HEK293 (cell line): ENCODE results near the gene CACNA1C.

Source experiments
- CTCF ChIP-seq: fragments of 450-650 bp; formaldehyde crosslinking; IDR thresholded peaks from 2 replicates; pipeline ENCODE4 v1.5.1; 2016; ENCODE audit warnings: missing biosample characterization, missing genetic modification characterization
- REST ChIP-seq: fragments of 450-650 bp; formaldehyde crosslinking; IDR thresholded peaks from 2 replicates; pipeline ENCODE4 v1.5.1; 2016; ENCODE audit warnings: missing biosample characterization, missing genetic modification characterization
- ZBTB21 ChIP-seq: fragments of 450-650 bp; formaldehyde crosslinking; IDR thresholded peaks from 2 replicates; pipeline ENCODE4 v1.5.1; 2017; ENCODE audit warnings: missing biosample characterization, missing genetic modification characterization
- ZFP37 ChIP-seq: fragments of 450-650 bp; formaldehyde crosslinking; IDR thresholded peaks from 2 replicates; pipeline ENCODE4 v1.5.1; 2016; ENCODE audit warnings: missing biosample characterization, missing genetic modification characterization
- ZNF18 ChIP-seq: fragments of 450-650 bp; formaldehyde crosslinking; IDR thresholded peaks from 2 replicates; pipeline ENCODE4 v1.5.1; 2016; ENCODE audit warnings: missing biosample characterization, missing genetic modification characterization
- ZNF433 ChIP-seq: fragments of 450-650 bp; formaldehyde crosslinking; IDR thresholded peaks from 2 replicates; pipeline ENCODE4 v1.5.1; 2016; ENCODE audit warnings: missing biosample characterization, missing genetic modification characterization, low read depth
- ZNF521 ChIP-seq: fragments of 450-650 bp; formaldehyde crosslinking; IDR thresholded peaks from 2 replicates; pipeline ENCODE4 v1.5.1; 2017; ENCODE audit warnings: missing biosample characterization, mild to moderate bottlenecking, missing genetic modification characterization
- ZNF777 ChIP-seq: fragments of 450-650 bp; formaldehyde crosslinking; IDR thresholded peaks from 2 replicates; pipeline ENCODE4 v1.5.1; 2017; ENCODE audit warnings: missing biosample characterization, missing genetic modification characterization, borderline replicate concordance
- ZNF785 ChIP-seq: fragments of 450-650 bp; formaldehyde crosslinking; IDR thresholded peaks from 2 replicates; pipeline ENCODE4 v1.5.1; 2016; ENCODE audit warnings: missing biosample characterization, missing genetic modification characterization

GRCh38 chr12:2462087-2462486 lies 409.3 kb downstream of the CACNA1C start:
- TF ChIP-seq ZNF777 (tag by site-specific recombination): no peak
- TF ChIP-seq REST (tag by site-specific recombination): no peak
- TF ChIP-seq ZBTB21 (tag by site-specific recombination): no peak
- no peak for TF ChIP-seq ZNF785 (tag by site-specific recombination)
- no peak for TF ChIP-seq CTCF
- TF ChIP-seq ZNF433 (tag by site-specific recombination): no peak
- no peak for TF ChIP-seq ZNF521 (tag by site-specific recombination)
- no peak for TF ChIP-seq ZNF18 (tag by site-specific recombination)
- TF ChIP-seq ZFP37 (tag by site-specific recombination): no peak
